Liver (tissue), 9 donors: ENCODE results near the gene RBM33. TPM values are rescaled to one million over a fixed set of nuclear protein-coding genes. Genes with fewer than 3 reads are reported as not detected.

Experiments
- DNase-seq: peaks from one replicate; pipeline ENCODE4 v3.0.0-alpha.2; 2017; ENCODE audit warnings: low spot score
- H3K27ac ChIP-seq, 2 donors: one replicate each; pipeline ENCODE4 v1.7.0; 2013; ENCODE audit warnings: inconsistent platforms in 2 of 2, low read length in 2 of 2, control low read depth in 1 of 2, low read depth in 1 of 2, mild to moderate bottlenecking in 1 of 2
- H3K27me3 ChIP-seq, 4 donors: one replicate each; pipeline versions ENCODE4 v1.6.1 to v1.7.0; 2013; ENCODE audit warnings: low read length in 3 of 4, inconsistent platforms in 1 of 4, mild to moderate bottlenecking in 1 of 4, moderate library complexity in 1 of 4; ENCODE audit not compliant: control insufficient read depth in 4 of 4, insufficient read depth in 4 of 4
- H3K36me3 ChIP-seq, 4 donors: one replicate each; pipeline versions ENCODE4 v1.6.1 to v1.7.0; 2013; ENCODE audit warnings: low read length in 3 of 4, mild to moderate bottlenecking in 3 of 4, low read depth in 1 of 4, moderate library complexity in 1 of 4; ENCODE audit not compliant: control insufficient read depth in 4 of 4, insufficient read depth in 3 of 4
- H3K4me1 ChIP-seq, 4 donors: one replicate each; pipeline versions ENCODE4 v1.6.1 to v1.7.0; 2013; ENCODE audit warnings: low read length in 3 of 4, mild to moderate bottlenecking in 3 of 4, moderate library complexity in 1 of 4; ENCODE audit not compliant: control insufficient read depth in 4 of 4, insufficient read depth in 4 of 4
- H3K4me3 ChIP-seq, 3 donors: one replicate each; pipeline versions ENCODE4 v1.6.1 to v1.7.0; 2013; ENCODE audit warnings: low read length in 3 of 3, control low read depth in 1 of 3, low read depth in 1 of 3, mild to moderate bottlenecking in 1 of 3
- H3K9ac ChIP-seq, 2 donors: one replicate each; pipeline ENCODE4 v1.7.0; 2013; ENCODE audit warnings: low read length in 2 of 2, mild to moderate bottlenecking in 2 of 2, moderate library complexity in 2 of 2, control low read depth in 1 of 2, low read depth in 1 of 2
- H3K9me3 ChIP-seq, 4 donors: one replicate each; pipeline versions ENCODE4 v1.6.1 to v1.7.0; 2013; ENCODE audit warnings: low read length in 3 of 4; ENCODE audit not compliant: control insufficient read depth in 4 of 4
- ATF3 ChIP-seq: IDR thresholded peaks from 2 replicates; pipeline ENCODE4 v1.6.1; 2016; ENCODE audit warnings: antibody characterized with exemption
- EGR1 ChIP-seq, 2 donors: IDR thresholded peaks; 2 replicates each; pipeline ENCODE4 v1.6.1; 2016 to 2018; ENCODE audit warnings: antibody characterized with exemption in 2 of 2, low read depth in 2 of 2
- FOXA1 ChIP-seq: IDR thresholded peaks from 2 replicates; pipeline ENCODE4 v1.6.1; 2016; ENCODE audit warnings: antibody characterized with exemption
- HNF4A ChIP-seq, 2 donors: conservative IDR thresholded peaks; 2 replicates each; pipeline ENCODE4 v1.6.1; 2016; ENCODE audit warnings: antibody characterized with exemption in 2 of 2, mild to moderate bottlenecking in 2 of 2
- HNF4G ChIP-seq: IDR thresholded peaks from 2 replicates; pipeline ENCODE4 v1.6.1; 2016; ENCODE audit warnings: antibody characterized with exemption
- JUND ChIP-seq, 2 donors: IDR thresholded peaks; 2 replicates each; pipeline ENCODE4 v1.6.1; 2016; ENCODE audit warnings: antibody characterized with exemption in 2 of 2
- NR2F2 ChIP-seq: IDR thresholded peaks from 2 replicates; pipeline ENCODE4 v1.6.1; 2016; ENCODE audit warnings: antibody characterized with exemption
- RAD21 ChIP-seq, 2 donors: IDR thresholded peaks; 2 replicates each; pipeline ENCODE4 v1.6.1; 2016; ENCODE audit warnings: antibody characterized with exemption in 2 of 2, mild to moderate bottlenecking in 2 of 2
- RXRA ChIP-seq, 2 donors: IDR thresholded peaks; 2 replicates each; pipeline ENCODE4 v1.6.1; 2017 to 2018; ENCODE audit warnings: antibody characterized with exemption in 2 of 2, mild to moderate bottlenecking in 1 of 2
- SP1 ChIP-seq: IDR thresholded peaks from 2 replicates; pipeline ENCODE4 v1.6.1; 2018; ENCODE audit warnings: antibody characterized with exemption, mild to moderate bottlenecking
- TAF1 ChIP-seq: conservative IDR thresholded peaks from 2 replicates; pipeline ENCODE4 v1.6.1; 2016; ENCODE audit warnings: antibody characterized with exemption, mild to moderate bottlenecking
- whole genome bisulfite sequencing: extraction: QIAGEN DNeasy Blood & Tissue Kit; methylation state at CpG from one replicate; pipeline ENCODE4 v1.1.7; 2013; 5-methylcytosine and 5-hydroxymethylcytosine counted together
- polyA plus RNA-seq, 2 donors: library from polyadenylated mRNA; stranded (reverse) in 1 of 2; unstranded in 1 of 2; fragments of 200-250 nt in 1 of 2; fragments of >200 nt in 1 of 2; fragmentation: Nextera tagmentation in 1 of 2; extraction: Ambion mirVana in 1 of 2; gene quantifications; one replicate each; pipeline versions ENCODE4 v1.2.1 to v1.2.3, GENCODE V29; 2013 to 2015
- total RNA-seq, 2 donors: library from RNA; depleted of rRNA; stranded (reverse); fragments of >200 nt; gene quantifications; one replicate each; pipeline ENCODE4 v1.2.3, GENCODE V29; 2014
- TF ChIP-seq, protein P1 (sequence below): IDR thresholded peaks from 2 replicates; pipeline ENCODE4 v1.6.1; 2016; ENCODE audit warnings: antibody characterized with exemption, mild to moderate bottlenecking
- TF ChIP-seq, protein P2 (sequence below): fragments of 150-350 bp; IDR thresholded peaks from 2 replicates; pipeline ENCODE4 v1.5.1; 2017; ENCODE audit warnings: improper control_type of control experiment, low read depth, low read length; ENCODE audit not compliant: missing input control
- TF ChIP-seq, protein P3 (sequence below): IDR thresholded peaks from 2 replicates; pipeline ENCODE4 v1.6.1; 2016; ENCODE audit warnings: antibody characterized with exemption
- TF ChIP-seq, protein P4 (sequence below): IDR thresholded peaks from 2 replicates; pipeline ENCODE4 v1.6.1; 2016; ENCODE audit warnings: antibody characterized with exemption
- donor health status: healthy.
- donor health status: healthy.
- donor health status: healthy.
- donor health status: healthy.
- donor health status: healthy.

Gene RBM33
- total and polyA plus RNA-seq, 4 donors: 7.8 to 48.9 (median 28.2) TPM

- Histone ChIP-seq H3K36me3 (peaks cover 0 to 13% (median 10%) of the 10 kb centered on the region in 4 donors), H3K4me1 (no peaks in the 10 kb centered on the region), H3K9ac (no peak overlapping the region), H3K4me3 (no peak overlapping the region), H3K27me3 (no peaks in the 10 kb centered on the region), H3K27ac (no peak overlapping the region), H3K9me3 (peaks cover 4 to 13% (median 5%) of the 10 kb centered on the region in 4 donors)
- TF ChIP-seq TAF1 (no peak), JUND (IDR thresholded peaks at IDR 0.05) (no peak), NR2F2 (no peak), HNF4G (no peak)
- TF ChIP-seq, protein P1, sequence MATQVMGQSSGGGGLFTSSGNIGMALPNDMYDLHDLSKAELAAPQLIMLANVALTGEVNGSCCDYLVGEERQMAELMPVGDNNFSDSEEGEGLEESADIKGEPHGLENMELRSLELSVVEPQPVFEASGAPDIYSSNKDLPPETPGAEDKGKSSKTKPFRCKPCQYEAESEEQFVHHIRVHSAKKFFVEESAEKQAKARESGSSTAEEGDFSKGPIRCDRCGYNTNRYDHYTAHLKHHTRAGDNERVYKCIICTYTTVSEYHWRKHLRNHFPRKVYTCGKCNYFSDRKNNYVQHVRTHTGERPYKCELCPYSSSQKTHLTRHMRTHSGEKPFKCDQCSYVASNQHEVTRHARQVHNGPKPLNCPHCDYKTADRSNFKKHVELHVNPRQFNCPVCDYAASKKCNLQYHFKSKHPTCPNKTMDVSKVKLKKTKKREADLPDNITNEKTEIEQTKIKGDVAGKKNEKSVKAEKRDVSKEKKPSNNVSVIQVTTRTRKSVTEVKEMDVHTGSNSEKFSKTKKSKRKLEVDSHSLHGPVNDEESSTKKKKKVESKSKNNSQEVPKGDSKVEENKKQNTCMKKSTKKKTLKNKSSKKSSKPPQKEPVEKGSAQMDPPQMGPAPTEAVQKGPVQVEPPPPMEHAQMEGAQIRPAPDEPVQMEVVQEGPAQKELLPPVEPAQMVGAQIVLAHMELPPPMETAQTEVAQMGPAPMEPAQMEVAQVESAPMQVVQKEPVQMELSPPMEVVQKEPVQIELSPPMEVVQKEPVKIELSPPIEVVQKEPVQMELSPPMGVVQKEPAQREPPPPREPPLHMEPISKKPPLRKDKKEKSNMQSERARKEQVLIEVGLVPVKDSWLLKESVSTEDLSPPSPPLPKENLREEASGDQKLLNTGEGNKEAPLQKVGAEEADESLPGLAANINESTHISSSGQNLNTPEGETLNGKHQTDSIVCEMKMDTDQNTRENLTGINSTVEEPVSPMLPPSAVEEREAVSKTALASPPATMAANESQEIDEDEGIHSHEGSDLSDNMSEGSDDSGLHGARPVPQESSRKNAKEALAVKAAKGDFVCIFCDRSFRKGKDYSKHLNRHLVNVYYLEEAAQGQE: no peak
- TF ChIP-seq, protein P2, sequence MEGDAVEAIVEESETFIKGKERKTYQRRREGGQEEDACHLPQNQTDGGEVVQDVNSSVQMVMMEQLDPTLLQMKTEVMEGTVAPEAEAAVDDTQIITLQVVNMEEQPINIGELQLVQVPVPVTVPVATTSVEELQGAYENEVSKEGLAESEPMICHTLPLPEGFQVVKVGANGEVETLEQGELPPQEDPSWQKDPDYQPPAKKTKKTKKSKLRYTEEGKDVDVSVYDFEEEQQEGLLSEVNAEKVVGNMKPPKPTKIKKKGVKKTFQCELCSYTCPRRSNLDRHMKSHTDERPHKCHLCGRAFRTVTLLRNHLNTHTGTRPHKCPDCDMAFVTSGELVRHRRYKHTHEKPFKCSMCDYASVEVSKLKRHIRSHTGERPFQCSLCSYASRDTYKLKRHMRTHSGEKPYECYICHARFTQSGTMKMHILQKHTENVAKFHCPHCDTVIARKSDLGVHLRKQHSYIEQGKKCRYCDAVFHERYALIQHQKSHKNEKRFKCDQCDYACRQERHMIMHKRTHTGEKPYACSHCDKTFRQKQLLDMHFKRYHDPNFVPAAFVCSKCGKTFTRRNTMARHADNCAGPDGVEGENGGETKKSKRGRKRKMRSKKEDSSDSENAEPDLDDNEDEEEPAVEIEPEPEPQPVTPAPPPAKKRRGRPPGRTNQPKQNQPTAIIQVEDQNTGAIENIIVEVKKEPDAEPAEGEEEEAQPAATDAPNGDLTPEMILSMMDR: no peak
- TF ChIP-seq, protein P3, sequence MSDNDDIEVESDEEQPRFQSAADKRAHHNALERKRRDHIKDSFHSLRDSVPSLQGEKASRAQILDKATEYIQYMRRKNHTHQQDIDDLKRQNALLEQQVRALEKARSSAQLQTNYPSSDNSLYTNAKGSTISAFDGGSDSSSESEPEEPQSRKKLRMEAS: no peak
- DNase-seq: no peak
- 78% methylated on average over 4 of the region's 4 CpGs for WGBS
These were observed 7.3 kb upstream of the RBM33 start for GRCh38 chr7:155637155-155637554.

GRCh38 chr7:155638366-155638765, 6.1 kb upstream of the RBM33 start:
- WGBS: 84% methylated on average over 6 of the region's 6 CpGs
- no peak for TF ChIP-seq NR2F2
- TF ChIP-seq, protein P1: no peak
- no peak for TF ChIP-seq HNF4A (conservative IDR thresholded peaks at IDR 0.05)
- no peak for TF ChIP-seq RAD21 (IDR thresholded peaks at IDR 0.05)
- TF ChIP-seq, protein P3: no peak
- TF ChIP-seq, protein P4, sequence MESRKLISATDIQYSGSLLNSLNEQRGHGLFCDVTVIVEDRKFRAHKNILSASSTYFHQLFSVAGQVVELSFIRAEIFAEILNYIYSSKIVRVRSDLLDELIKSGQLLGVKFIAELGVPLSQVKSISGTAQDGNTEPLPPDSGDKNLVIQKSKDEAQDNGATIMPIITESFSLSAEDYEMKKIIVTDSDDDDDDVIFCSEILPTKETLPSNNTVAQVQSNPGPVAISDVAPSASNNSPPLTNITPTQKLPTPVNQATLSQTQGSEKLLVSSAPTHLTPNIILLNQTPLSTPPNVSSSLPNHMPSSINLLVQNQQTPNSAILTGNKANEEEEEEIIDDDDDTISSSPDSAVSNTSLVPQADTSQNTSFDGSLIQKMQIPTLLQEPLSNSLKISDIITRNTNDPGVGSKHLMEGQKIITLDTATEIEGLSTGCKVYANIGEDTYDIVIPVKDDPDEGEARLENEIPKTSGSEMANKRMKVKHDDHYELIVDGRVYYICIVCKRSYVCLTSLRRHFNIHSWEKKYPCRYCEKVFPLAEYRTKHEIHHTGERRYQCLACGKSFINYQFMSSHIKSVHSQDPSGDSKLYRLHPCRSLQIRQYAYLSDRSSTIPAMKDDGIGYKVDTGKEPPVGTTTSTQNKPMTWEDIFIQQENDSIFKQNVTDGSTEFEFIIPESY: no peak
- no peak for TF ChIP-seq ATF3
- no peak for TF ChIP-seq SP1
- TF ChIP-seq FOXA1: no peak
- no peak for TF ChIP-seq HNF4G
- no peak for TF ChIP-seq RXRA (IDR thresholded peaks at IDR 0.05)
- no peak for TF ChIP-seq TAF1
- no peak for TF ChIP-seq EGR1 (IDR thresholded peaks at IDR 0.05; ENCODE audit: low read depth in 2 of 2)
- TF ChIP-seq JUND (IDR thresholded peaks at IDR 0.05): no peak
- H3K9ac ChIP-seq: no peak overlapping the region
- no peak for DNase-seq
- H3K4me3 ChIP-seq: no peak overlapping the region
- peaks cover 0 to 13% (median 10%) of the 10 kb centered on the region in 4 donors for H3K36me3 ChIP-seq
- H3K9me3 ChIP-seq: peaks cover 4 to 13% (median 5%) of the 10 kb centered on the region in 4 donors
- H3K27ac ChIP-seq: no peak overlapping the region
- no peaks in the 10 kb centered on the region for H3K27me3 ChIP-seq
- H3K4me1 ChIP-seq: peaks cover 0 to 2% (median 2%) of the 10 kb centered on the region in 4 donors
